Stomach (tissue), 4 donors: Measurements from ENCODE around the gene SLC26A2.

Source experiments
- CTCF ChIP-seq, 7 experiments: fragments of 450-650 bp in 4 of 7; fragments of 200-600 bp in 3 of 7; sonication (generic) in 3 of 7; IDR thresholded peaks; one replicate each; pipeline ENCODE4 v1.5.1; 2016 to 2019; ENCODE audit warnings: antibody characterized with exemption in 7 of 7, control low read depth in 2 of 7, mild to moderate bottlenecking in 1 of 7
- EP300 ChIP-seq: sonication (generic); formaldehyde crosslinking; IDR thresholded peaks from one replicate; pipeline ENCODE4 v1.6.1; 2017; ENCODE audit warnings: antibody characterized with exemption
- POLR2A ChIP-seq, 4 donors: fragments of 450-650 bp; IDR thresholded peaks; one replicate each; pipeline ENCODE4 v1.6.1; 2016; ENCODE audit warnings: antibody characterized with exemption in 4 of 4, control low read depth in 2 of 4, mild to moderate bottlenecking in 1 of 4, moderate library complexity in 1 of 4
- POLR2AphosphoS5 ChIP-seq, 3 donors: sonication (generic); formaldehyde crosslinking; IDR thresholded peaks; one replicate each; pipeline ENCODE4 v1.6.1; 2016; ENCODE audit warnings: antibody characterized with exemption in 3 of 3

GRCh38 chr5:149957855-149958254 lies 2.7 kb upstream of the SLC26A2 start:
- TF ChIP-seq CTCF (IDR thresholded peaks at IDR 0.05) (no peak), POLR2A (IDR thresholded peaks at IDR 0.05) (no peak), POLR2AphosphoS5 (IDR thresholded peaks at IDR 0.05) (no peak), EP300 (no peak)
